SU-DHL-6 (cell line): ENCODE results near the gene VTI1A.

ENCODE experiments used
- EZH2phosphoT487 ChIP-seq: fragments of 200-600 bp; sonication (generic), shearing (Covaris generic); conservative IDR thresholded peaks from 2 replicates; pipeline ENCODE4 v1.6.1; 2018; ENCODE audit warnings: mild to moderate bottlenecking, antibody characterized with exemption, low read length, moderate library complexity, mixed read lengths
- TF ChIP-seq, protein P1 (sequence below): fragments of 200-600 bp; sonication (generic); IDR thresholded peaks from one replicate; pipeline ENCODE4 v1.5.1; 2017; ENCODE audit warnings: antibody characterized with exemption, mild to moderate bottlenecking, low read length, moderate library complexity; ENCODE audit not compliant: insufficient read depth, poor library complexity, severe bottlenecking

DNA sequence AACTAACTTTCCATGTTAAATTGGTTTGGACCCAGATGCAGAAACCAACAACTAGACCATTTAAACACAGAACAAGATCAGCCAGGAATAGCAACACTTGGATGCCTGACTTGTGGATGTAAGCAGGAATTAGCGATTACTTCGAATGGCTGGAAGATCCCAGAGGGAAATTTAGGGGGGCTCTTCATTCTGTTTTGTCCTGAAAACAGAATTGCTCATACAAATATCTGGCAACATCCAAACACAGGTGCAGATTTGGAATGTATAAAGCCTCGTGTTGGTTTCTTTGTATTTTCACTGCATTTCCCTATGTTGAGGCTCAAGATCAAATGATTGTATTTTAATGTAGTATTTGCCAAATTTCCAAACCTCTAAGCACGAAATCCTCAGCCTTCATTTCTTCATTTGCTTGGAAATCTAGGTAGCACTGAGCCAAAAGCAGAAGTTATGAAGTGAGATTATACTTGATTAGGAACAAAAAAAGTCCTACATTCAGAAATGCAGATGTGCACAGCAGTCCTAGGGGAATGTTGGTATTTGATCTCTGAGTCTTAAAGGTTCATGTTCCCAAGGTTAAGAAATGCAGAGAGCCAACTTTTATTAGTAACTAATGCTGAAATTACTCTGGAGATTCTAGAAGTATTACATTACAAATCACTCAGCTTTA, 254.3 kb downstream of the VTI1A start:
- TF ChIP-seq, protein P1, sequence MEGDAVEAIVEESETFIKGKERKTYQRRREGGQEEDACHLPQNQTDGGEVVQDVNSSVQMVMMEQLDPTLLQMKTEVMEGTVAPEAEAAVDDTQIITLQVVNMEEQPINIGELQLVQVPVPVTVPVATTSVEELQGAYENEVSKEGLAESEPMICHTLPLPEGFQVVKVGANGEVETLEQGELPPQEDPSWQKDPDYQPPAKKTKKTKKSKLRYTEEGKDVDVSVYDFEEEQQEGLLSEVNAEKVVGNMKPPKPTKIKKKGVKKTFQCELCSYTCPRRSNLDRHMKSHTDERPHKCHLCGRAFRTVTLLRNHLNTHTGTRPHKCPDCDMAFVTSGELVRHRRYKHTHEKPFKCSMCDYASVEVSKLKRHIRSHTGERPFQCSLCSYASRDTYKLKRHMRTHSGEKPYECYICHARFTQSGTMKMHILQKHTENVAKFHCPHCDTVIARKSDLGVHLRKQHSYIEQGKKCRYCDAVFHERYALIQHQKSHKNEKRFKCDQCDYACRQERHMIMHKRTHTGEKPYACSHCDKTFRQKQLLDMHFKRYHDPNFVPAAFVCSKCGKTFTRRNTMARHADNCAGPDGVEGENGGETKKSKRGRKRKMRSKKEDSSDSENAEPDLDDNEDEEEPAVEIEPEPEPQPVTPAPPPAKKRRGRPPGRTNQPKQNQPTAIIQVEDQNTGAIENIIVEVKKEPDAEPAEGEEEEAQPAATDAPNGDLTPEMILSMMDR = no peak
- TF ChIP-seq EZH2phosphoT487 = no peak
